ENCODE measurements around the gene KCNQ2.

GRCh38 chr20:63468421-63468820, 4.0 kb downstream of the KCNQ2 start:
- TF ChIP-seq CTCF (conservative IDR thresholded peaks at IDR 0.05) = no peak
- no peak for TF ChIP-seq ZFX (IDR thresholded peaks at IDR 0.05)
